Central memory CD8-positive, alpha-beta T cell (primary cell): ENCODE results near the gene CSNK1D.
"Not testable (repeated sequence)": the region's sequence is repeated elsewhere in the genome, so short reads cannot be mapped to it uniquely, and the experiment has no call there.

Source experiments
- ATAC-seq: fragments of 150-1000 bp; cut with Tn5 transposase; replicated peaks from 2 replicates; pipeline ENCODE4 v1.10.0; 2022; ENCODE audit warnings: mild to moderate bottlenecking, moderate FRiP score, moderate number of reproducible peaks; ENCODE audit not compliant: poor library complexity, severe bottlenecking; ENCODE audit errors: extremely low read depth
- DNase-seq, 2 donors: peaks; one replicate each; pipeline ENCODE4 v3.0.0; 2021; ENCODE audit warnings: low spot score in 2 of 2
- H3K27ac Mint-ChIP-seq: one replicate; pipeline ENCODE4 v1.8.0; 2022; ENCODE audit warnings: low read depth, mild to moderate bottlenecking, moderate library complexity, mixed read lengths
- H3K27me3 Mint-ChIP-seq: one replicate; pipeline ENCODE4 v1.8.0; 2022; ENCODE audit warnings: mixed read lengths
- H3K36me3 Mint-ChIP-seq: one replicate; pipeline ENCODE4 v1.8.0; 2022; ENCODE audit warnings: mild to moderate bottlenecking, moderate library complexity, mixed read lengths; ENCODE audit not compliant: insufficient read depth
- H3K4me1 Mint-ChIP-seq: one replicate; pipeline ENCODE4 v1.8.0; 2022; ENCODE audit warnings: mixed read lengths
- H3K4me3 Mint-ChIP-seq: one replicate; pipeline ENCODE4 v1.8.0; 2022; ENCODE audit warnings: mild to moderate bottlenecking, moderate library complexity, mixed read lengths
- H3K9me3 Mint-ChIP-seq: one replicate; pipeline ENCODE4 v1.8.0; 2022; ENCODE audit warnings: mixed read lengths

The CSNK1D gene

GRCh38 chr17:82199496-82199895, 74.0 kb downstream of the CSNK1D start:
- ATAC-seq: no peak

DNA sequence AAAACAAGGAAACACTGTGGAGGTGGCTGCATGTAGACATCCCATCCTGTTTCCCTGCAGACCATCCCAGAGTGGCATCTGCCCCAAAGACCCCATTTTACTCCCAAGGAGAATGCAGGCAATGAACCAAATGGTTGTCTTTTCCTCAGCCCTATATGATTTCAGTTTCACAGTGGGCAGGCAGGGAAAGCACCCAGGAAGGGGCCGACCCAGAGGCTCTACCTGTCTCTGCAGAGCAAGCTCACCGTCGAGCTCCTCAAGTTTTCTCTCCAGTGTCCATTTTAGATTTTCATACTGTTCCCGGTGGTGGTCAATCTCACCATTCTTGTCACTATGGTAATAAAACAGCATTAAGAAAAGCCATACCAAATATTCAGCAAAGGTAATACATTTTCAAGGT, 75.4 kb downstream of the CSNK1D start:
- no peak for ATAC-seq
- DNase-seq: no peak
- H3K9me3 Mint-ChIP-seq: no peaks in the 10 kb centered on the region
- peaks cover 6% of the 10 kb centered on the region for H3K36me3 Mint-ChIP-seq
- peak overlapping the region; percentile 61 for H3K27ac Mint-ChIP-seq
- peaks cover 12% of the 10 kb centered on the region for H3K4me1 Mint-ChIP-seq
- H3K27me3 Mint-ChIP-seq: no peaks in the 10 kb centered on the region
- H3K4me3 Mint-ChIP-seq: no peak overlapping the region

More at GRCh38 chr17:82199496-82199895, 74.0 kb downstream of the CSNK1D start:
- peaks cover 12% of the 10 kb centered on the region for H3K4me1 Mint-ChIP-seq
- no peaks in the 10 kb centered on the region for H3K27me3 Mint-ChIP-seq
- peak overlapping the region; percentile 82 for H3K27ac Mint-ChIP-seq
- no peak for DNase-seq
- H3K36me3 Mint-ChIP-seq: peaks cover 6% of the 10 kb centered on the region
- no peak overlapping the region for H3K4me3 Mint-ChIP-seq
- no peaks in the 10 kb centered on the region for H3K9me3 Mint-ChIP-seq

- Mint-ChIP-seq H3K27me3 (no peaks in the 10 kb centered on the region), H3K4me3 (no peak overlapping the region), H3K9me3 (no peaks in the 10 kb centered on the region), H3K36me3 (peaks cover 13% of the 10 kb centered on the region), H3K27ac (no peak overlapping the region), H3K4me1 (peaks cover 12% of the 10 kb centered on the region)
- no peak for DNase-seq
- ATAC-seq: no peak
Measured at GRCh38 chr17:82195675-82196672, 77.5 kb downstream of the CSNK1D start.

GRCh38 chr17:82194765-82195164, 78.7 kb downstream of the CSNK1D start:
- H3K4me1 Mint-ChIP-seq: peaks cover 8% of the 10 kb centered on the region
- no peak overlapping the region for H3K27ac Mint-ChIP-seq
- H3K4me3 Mint-ChIP-seq: no peak overlapping the region
- no peaks in the 10 kb centered on the region for H3K27me3 Mint-ChIP-seq
- H3K9me3 Mint-ChIP-seq: no peaks in the 10 kb centered on the region
- H3K36me3 Mint-ChIP-seq: peaks cover 13% of the 10 kb centered on the region
- ATAC-seq (no peak), DNase-seq (no peak)

DNA sequence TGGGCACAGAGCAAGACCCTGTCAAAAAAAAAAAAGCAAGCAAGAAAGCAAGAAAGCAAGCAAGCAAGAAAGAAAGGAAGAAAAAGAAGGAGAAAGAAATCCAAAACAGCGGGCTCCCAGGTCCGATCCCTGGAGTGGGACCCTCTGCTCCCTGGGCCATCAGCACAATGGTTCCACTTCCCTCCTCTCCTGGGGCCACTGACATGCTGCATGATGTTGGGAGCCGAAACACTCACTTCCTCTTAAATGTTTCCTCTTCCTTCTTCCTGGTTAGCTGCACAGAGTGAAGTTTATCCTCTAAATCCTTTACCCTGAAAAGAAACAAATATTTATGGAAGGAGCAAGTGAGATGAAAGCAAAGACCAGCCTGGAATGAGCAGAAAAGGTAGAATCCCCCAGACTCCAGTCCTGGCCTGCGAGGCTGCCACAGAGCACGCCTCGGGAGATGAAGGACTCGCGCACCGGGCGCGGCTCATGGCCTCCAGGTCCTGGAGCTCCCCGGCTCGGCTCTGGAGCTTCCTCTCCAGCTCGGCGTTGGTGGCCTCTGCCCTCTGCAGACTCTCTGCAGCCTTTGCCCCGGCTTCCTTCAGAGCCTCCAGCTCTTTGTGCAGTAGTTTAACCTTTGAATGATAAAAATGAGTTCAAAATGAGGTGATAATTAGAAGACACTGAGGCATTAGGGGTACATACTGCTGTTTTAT, 79.8 kb downstream of the CSNK1D start:
- H3K36me3 Mint-ChIP-seq: peaks cover 13% of the 10 kb centered on the region
- H3K4me1 Mint-ChIP-seq: peaks cover 8% of the 10 kb centered on the region
- no peak for ATAC-seq
- no peak overlapping the region for H3K27ac Mint-ChIP-seq
- DNase-seq: no peak
- no peak overlapping the region for H3K4me3 Mint-ChIP-seq
- H3K27me3 Mint-ChIP-seq: no peaks in the 10 kb centered on the region
- no peaks in the 10 kb centered on the region for H3K9me3 Mint-ChIP-seq

DNA sequence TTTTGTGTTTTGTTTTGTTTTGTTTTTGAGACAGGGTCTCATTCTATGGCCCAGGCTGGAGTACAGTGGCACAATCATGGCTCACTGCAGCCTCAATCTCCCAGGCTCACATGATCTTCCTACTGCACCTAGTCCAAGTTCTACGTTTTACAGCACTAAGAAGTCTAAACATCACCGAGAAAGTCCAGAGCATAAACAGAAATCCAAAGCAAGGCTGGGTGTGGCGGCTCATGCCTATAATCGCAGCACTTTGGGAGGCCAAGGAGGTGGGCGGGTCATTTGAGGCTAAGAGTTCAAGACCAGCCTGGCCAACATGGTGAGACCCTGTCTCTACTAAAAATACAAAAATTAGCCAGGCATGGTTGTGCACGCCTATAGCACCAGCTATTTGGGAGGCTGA, 80.5 kb downstream of the CSNK1D start:
- not testable (repeated sequence) for H3K4me1 Mint-ChIP-seq, DNase-seq, ATAC-seq, H3K9me3 Mint-ChIP-seq, H3K27me3 Mint-ChIP-seq, H3K27ac Mint-ChIP-seq, H3K4me3 Mint-ChIP-seq
- peaks cover 12% of the 10 kb centered on the region for H3K36me3 Mint-ChIP-seq
